Measurements from ENCODE around the gene ARMC6. TPM values are rescaled to one million over a fixed set of nuclear protein-coding genes. Genes with fewer than 3 reads are reported as not detected.

Gene ARMC6
- total and polyA plus RNA-seq, 2 of the 13 experiments (the other 11 are each of a cell fraction or from before 2014, with no cell fraction given): 16.2 to 36.8 TPM

DNA sequence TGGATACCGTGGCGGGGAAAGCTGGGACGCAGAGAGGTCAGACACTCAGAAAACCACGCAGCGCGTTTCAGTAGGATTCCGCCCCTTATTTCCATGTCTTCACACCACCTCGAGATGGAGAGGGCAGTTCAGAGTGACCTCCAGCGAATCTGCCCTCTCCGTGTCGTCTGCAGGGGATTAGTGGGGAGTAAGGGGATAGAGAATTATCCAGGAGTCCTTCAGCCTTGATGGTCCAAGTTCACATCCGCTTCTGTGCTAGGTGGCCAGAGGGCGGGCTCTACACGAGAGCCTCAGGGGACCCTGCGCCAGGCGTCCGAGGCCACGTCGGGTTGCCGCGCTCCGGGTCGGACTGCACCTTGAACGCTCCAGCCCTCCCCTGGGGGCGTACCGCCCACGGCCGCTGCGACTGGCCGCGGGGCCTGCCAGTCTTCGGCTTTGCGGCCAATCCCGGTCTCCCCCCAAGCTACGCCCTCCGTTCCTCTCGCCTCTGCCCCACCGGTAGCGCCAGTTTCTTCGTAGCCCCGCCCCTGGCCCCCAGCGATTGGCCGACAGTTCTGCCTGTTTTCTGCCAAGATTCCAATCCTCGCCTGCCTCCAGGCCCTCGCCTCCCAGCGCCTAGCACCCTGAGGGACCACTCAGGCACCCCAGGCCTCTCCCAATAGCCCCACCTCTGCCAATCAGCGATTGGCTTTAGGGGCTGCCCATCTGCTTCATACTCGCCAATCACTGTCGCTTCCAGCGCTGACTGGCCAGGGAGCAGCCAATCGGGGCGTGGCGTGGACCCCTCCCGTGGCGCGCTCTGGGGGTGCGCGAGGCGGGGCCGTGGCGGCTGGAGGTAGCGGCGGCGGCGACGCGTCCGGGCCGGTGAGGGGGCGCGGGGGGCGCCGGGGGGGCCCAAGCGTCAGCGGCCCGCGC lies 30.0 kb downstream of the ARMC6 start, which contains the start of gene SLC25A42 (continued):
- TF ChIP-seq IKZF1 (IDR thresholded peaks at IDR 0.05) (no peak), MXI1 (IDR thresholded peaks at IDR 0.05; ENCODE audit: borderline replicate concordance, low read depth, low read length) (peak; percentile 61; the same call in 1 of the 3 replicates), PITX1 (CRISPR knock-in tag; IDR thresholded peaks at IDR 0.05) (peak; percentile 78; the same call in 1 of the 2 replicates), TBX3 (IDR thresholded peaks at IDR 0.05; ENCODE audit: borderline replicate concordance) (peak; percentile 86), ZNF567 (CRISPR knock-in tag; IDR thresholded peaks at IDR 0.05; ENCODE audit: borderline replicate concordance) (0 out of 2 replicates have a peak, but pooled peaks have one; percentile 89), ZMAT5 (CRISPR knock-in tag; IDR thresholded peaks at IDR 0.05; ENCODE audit: borderline replicate concordance, low read depth) (no peak), MTF2 (CRISPR knock-in tag; IDR thresholded peaks at IDR 0.05; ENCODE audit: borderline replicate concordance) (no peak), HOXD1 (CRISPR knock-in tag; IDR thresholded peaks at IDR 0.05) (0 out of 2 replicates have a peak, but pooled peaks have one; percentile 44), HES4 (CRISPR knock-in tag; IDR thresholded peaks at IDR 0.05; ENCODE audit: borderline replicate concordance) (peak; percentile 60; the same call in 1 of the 2 replicates), ZNF441 (CRISPR knock-in tag; IDR thresholded peaks at IDR 0.05; ENCODE audit: borderline replicate concordance) (0 out of 2 replicates have a peak, but pooled peaks have one; percentile 45), MTA1 (CRISPR knock-in tag; IDR thresholded peaks at IDR 0.05; ENCODE audit: borderline replicate concordance) (peak; percentile 62; the same call in 1 of the 2 replicates), ZNF543 (CRISPR knock-in tag; IDR thresholded peaks at IDR 0.05) (peak; percentile 65), KDM2A (CRISPR knock-in tag; IDR thresholded peaks at IDR 0.05; ENCODE audit: borderline replicate concordance, low read depth) (peak; percentile 97), NFATC3 (CRISPR knock-in tag; IDR thresholded peaks at IDR 0.05) (0 out of 2 replicates have a peak, but pooled peaks have one; percentile 51), ZNF256 (CRISPR knock-in tag; conservative IDR thresholded peaks at IDR 0.05) (0 out of 2 replicates have a peak, but pooled peaks have one; percentile 17), TBL1XR1 (IDR thresholded peaks at IDR 0.05; ENCODE audit: borderline replicate concordance, low read length, partially characterized antibody) (no peak), ZFX (CRISPR knock-in tag; IDR thresholded peaks at IDR 0.05; ENCODE audit: low read depth) (peak; percentile 40), ZNF552 (CRISPR knock-in tag; IDR thresholded peaks at IDR 0.05; ENCODE audit: borderline replicate concordance) (no peak), SYNCRIP (IDR thresholded peaks at IDR 0.05; ENCODE audit: insufficient read depth, low read depth, low read length) (no peak), NR2C2 (CRISPR knock-in tag; IDR thresholded peaks at IDR 0.05; ENCODE audit: borderline replicate concordance) (0 out of 2 replicates have a peak, but pooled peaks have one; percentile 36), MTERF4 (CRISPR knock-in tag; IDR thresholded peaks at IDR 0.05) (peak; percentile 91), ZNF83 (CRISPR knock-in tag; IDR thresholded peaks at IDR 0.05; ENCODE audit: borderline replicate concordance) (peak; percentile 89; the same call in 1 of the 2 replicates), ZSCAN12 (CRISPR knock-in tag; IDR thresholded peaks at IDR 0.05) (0 out of 2 replicates have a peak, but pooled peaks have one; percentile 71), ZNF607 (CRISPR knock-in tag; IDR thresholded peaks at IDR 0.05; ENCODE audit: borderline replicate concordance) (peak; percentile 61; the same call in 1 of the 2 replicates), GABPB1 (CRISPR knock-in tag; IDR thresholded peaks at IDR 0.05) (peak; percentile 82), SOX5 (CRISPR knock-in tag; IDR thresholded peaks at IDR 0.05; ENCODE audit: borderline replicate concordance) (peak; percentile 16; the same call in 1 of the 2 replicates)
- TF ChIP-seq, protein P1, sequence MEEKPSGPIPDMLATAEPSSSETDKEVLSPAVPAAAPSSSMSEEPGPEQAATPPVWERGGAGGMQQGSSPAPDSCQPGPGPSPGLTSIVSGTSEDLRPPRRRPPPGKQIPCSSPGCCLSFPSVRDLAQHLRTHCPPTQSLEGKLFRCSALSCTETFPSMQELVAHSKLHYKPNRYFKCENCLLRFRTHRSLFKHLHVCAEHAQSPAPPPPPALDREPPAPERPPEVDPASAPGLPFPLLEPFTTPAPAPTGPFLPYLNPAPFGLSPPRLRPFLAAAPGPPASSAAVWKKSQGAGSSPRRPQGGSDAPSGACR (CRISPR knock-in tag; IDR thresholded peaks at IDR 0.05): 0 out of 2 replicates have a peak, but pooled peaks have one; percentile 22

Data from HepG2 (cell line).